HUDEP-2 (cell line): ENCODE results near the gene CEP83.

Experiments used
- DNase-seq, 76 experiments: peaks; one replicate each; lab custom pipeline; 2025; ENCODE audit not compliant: unreplicated experiment in 76 of 76; lab: John Stamatoyannopoulos, UW

CEP83 gene

GRCh38 chr12:94309373-94309772, 150.3 kb downstream of the CEP83 start:
- no peak for DNase-seq

- DNase-seq: no peak
These were observed 151.1 kb downstream of the CEP83 start for GRCh38 chr12:94308612-94309011.

- no peak for DNase-seq
These were observed 154.3 kb downstream of the CEP83 start for GRCh38 chr12:94305130-94305957.

- no peak for DNase-seq
These were observed 155.1 kb downstream of the CEP83 start for GRCh38 chr12:94304566-94305061.

- no peak for DNase-seq
These were observed 155.7 kb downstream of the CEP83 start for GRCh38 chr12:94304012-94304411.

GRCh38 chr12:94299846-94300245, 159.8 kb downstream of the CEP83 start:
- DNase-seq: no peak

- no peak for DNase-seq
These were observed 161.7 kb downstream of the CEP83 start for GRCh38 chr12:94297876-94298505.

GRCh38 chr12:94297096-94297699, 162.5 kb downstream of the CEP83 start:
- DNase-seq: no peak

- peak in 5 of 76 experiments; percentile 8 to 33 (median 12) for DNase-seq
These were observed 169.3 kb downstream of the CEP83 start for GRCh38 chr12:94290353-94290752.

- peak in 70 of 76 experiments; percentile 7 to 86 (median 54) for DNase-seq
These were observed 170.0 kb downstream of the CEP83 start for GRCh38 chr12:94289461-94290312.

GRCh38 chr12:94287245-94287628, 172.4 kb downstream of the CEP83 start:
- no peak for DNase-seq

- DNase-seq: no peak
These were observed 173.0 kb downstream of the CEP83 start for GRCh38 chr12:94286583-94287244.

GRCh38 chr12:94285943-94286582, 173.6 kb downstream of the CEP83 start:
- DNase-seq: no peak

- no peak for DNase-seq
These were observed 174.8 kb downstream of the CEP83 start for GRCh38 chr12:94284859-94285258.

- DNase-seq: no peak
These were observed 175.6 kb downstream of the CEP83 start for GRCh38 chr12:94284046-94284445.

GRCh38 chr12:94282675-94283074, 177.0 kb downstream of the CEP83 start:
- no peak for DNase-seq

- DNase-seq: no peak
These were observed 179.6 kb downstream of the CEP83 start for GRCh38 chr12:94280063-94280462.

GRCh38 chr12:94277426-94278000, 182.2 kb downstream of the CEP83 start:
- DNase-seq: peak in 5 of 76 experiments; percentile 10 to 46 (median 19)

GRCh38 chr12:94276725-94277124, 182.9 kb downstream of the CEP83 start:
- DNase-seq: no peak
